Measurements from ENCODE around the gene TPST2.

Gene TPST2

GRCh38 chr22:26597026-26597425 is 7.1 kb upstream of the TPST2 start:
- TF ChIP-seq CTCF (IDR thresholded peaks at IDR 0.05) = no peak

DNA sequence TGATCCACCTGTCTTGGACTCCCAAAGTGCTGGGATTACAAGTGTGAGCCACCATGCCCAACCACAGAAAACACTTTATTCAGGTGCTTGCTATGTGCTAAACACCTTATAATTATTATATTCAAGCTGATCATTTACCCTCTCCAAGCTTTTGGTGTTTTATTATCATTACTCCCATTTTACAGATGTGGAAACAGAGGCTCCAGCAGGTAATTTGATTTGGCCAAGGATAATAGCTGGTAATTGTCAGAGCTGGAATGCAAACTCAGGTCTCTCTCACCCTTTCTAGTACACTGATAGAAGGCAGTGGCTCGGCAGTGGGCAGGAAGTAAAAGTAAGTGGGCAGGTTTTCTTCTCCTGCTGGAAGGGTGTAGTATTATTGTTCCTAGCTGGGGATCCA is 3.8 kb upstream of the TPST2 start:
- no peak for TF ChIP-seq CTCF (IDR thresholded peaks at IDR 0.05)

DNA sequence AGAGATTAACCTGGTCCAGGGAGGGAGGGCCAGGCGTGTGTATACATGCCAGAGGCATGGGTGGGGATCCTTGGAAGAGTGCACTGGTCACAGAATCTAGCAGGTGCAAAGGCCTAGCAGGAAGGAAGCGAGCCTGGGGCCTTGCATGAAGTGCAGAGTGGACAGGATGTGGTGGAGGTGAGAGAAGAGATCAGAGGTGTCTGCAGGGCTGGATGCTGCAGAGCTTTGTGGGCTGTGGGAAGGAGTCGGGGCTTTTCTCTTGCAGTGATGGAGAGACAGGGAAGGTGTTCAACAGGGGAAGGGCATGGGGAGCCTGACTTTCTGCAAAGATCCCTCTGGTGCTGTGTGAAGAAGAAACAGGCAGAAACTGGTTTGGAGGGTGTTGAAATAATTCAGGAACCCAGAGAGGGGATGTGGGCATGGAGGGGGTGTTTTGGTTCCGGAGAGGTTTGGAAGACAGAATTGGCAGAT is 2.5 kb upstream of the TPST2 start:
- no peak for TF ChIP-seq CTCF (IDR thresholded peaks at IDR 0.05)

DNA sequence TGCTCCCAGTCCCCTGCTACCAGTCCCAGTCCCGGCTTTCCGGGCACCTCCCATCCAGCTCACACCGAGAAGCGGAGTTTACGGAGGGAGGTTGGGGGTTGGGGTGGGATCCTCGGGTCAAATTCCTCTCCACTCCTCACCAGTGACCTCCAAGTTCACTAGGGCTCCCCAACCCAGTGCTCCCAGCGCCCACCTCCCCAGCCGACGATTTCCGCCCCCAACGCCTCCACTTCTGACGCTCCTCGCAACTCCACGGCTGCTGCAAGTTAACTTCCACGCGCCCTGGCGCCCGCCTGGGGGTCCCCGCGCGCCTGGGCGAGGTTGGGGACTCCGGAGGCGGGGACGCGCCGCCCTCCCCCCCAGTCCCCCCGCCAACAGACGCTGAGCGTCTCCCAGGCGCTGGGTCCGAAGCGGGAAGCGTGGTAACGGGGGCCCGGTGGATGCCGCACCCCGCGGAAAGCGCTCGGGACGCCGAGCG is 526 bp downstream of the TPST2 start:
- TF ChIP-seq CTCF (IDR thresholded peaks at IDR 0.05) = no peak

GRCh38 chr22:26588729-26589366 is 1.1 kb downstream of the TPST2 start:
- no peak for TF ChIP-seq CTCF (IDR thresholded peaks at IDR 0.05)

GRCh38 chr22:26587991-26588613 is 1.8 kb downstream of the TPST2 start:
- TF ChIP-seq CTCF (IDR thresholded peaks at IDR 0.05) = no peak

DNA sequence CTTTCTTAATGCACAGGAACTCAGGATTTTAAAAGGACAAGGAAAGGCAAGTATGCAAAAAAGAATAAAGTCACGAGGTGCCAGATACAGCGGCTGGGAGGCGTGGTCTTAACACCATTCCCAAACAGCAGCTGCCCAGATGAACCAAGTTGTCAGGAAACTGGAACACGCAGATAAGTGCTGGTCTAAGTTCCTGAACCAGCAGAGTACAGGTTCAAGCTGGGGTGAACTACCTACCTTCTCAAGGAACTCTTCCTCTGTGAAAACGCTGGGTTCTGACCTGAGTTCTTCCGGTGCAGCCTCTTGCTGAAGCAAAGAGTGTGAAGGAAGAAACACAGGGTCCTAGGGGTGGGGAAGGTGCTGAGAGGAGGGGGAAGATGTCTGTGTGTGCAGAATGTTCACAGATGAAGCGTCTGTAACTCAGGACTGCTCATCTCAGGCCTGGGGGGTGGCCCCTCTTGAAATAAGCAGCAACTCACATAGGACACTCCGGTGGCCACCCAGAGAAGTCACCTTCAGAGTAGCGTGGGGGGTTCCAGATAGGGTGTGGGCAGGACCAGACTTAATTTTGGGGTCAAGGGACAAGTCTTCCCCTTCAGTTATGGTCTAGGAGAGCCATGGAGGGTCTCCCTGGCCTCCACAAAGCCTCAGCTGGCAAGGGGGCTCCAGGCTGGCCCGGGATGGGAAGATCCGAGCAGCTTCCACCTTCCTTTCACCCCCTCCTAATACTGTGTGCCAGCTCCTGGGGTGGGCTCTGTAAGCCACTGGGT is 3.2 kb downstream of the TPST2 start:
- no peak for TF ChIP-seq CTCF (IDR thresholded peaks at IDR 0.05)
